ENCODE measurements around the gene COPG2. TPM values are rescaled to one million over a fixed set of nuclear protein-coding genes. Genes with fewer than 3 reads are reported as not detected.

The COPG2 gene
- total RNA-seq (13.4 and 14.7 TPM in 2 replicates), polyA plus RNA-seq (5.5 and 6.1 TPM in 2 replicates), polyA minus RNA-seq (5.6 and 8.0 TPM in 2 replicates)
- 14.6 TPM for total RNA-seq (2013)

- H4K20me1 ChIP-seq (ENCODE audit: control insufficient read depth, insufficient read depth, low read length, poor library complexity, severe bottlenecking): no peaks in the 10 kb centered on the region
- TF ChIP-seq EZH2 (IDR thresholded peaks at IDR 0.05; ENCODE audit: borderline replicate concordance, insufficient read depth, low read depth, low read length, poor library complexity, severe bottlenecking) (no peak), CTCF (IDR thresholded peaks at IDR 0.05) (no peak)
- H3K27me3 ChIP-seq (replicated peaks in 1 of 4; ENCODE audit: control extremely low read depth in 1 of 4, control insufficient read depth in 3 of 4, insufficient read depth in 4 of 4, low read length in 3 of 4): no peaks in the 10 kb centered on the region
- peaks cover 15% of the 10 kb centered on the region for H3K4me1 Mint-ChIP-seq
- H3K27ac ChIP-seq (ENCODE audit: low read length in 2 of 2): peak within 1 kb of the TSS in 1 of 2 donors; percentile 66
- no peaks in the 10 kb centered on the region for H3K9me3 Mint-ChIP-seq (ENCODE audit: insufficient read depth)
- under 1% methylated on average over 94 of the region's 103 CpGs for WGBS (ENCODE audit: insufficient coverage)
- no peaks in the 10 kb centered on the region for H3K79me2 ChIP-seq (ENCODE audit: control insufficient read depth, insufficient read depth, low read length)
- H3K9me3 ChIP-seq (ENCODE audit: control extremely low read depth in 1 of 3, control insufficient read depth in 2 of 3, insufficient read depth in 1 of 3, low read length in 2 of 3): no peaks in the 10 kb centered on the region
- intact Hi-C loops (cut with micrococcal nuclease): loop anchor here (1.0 to 5.0 kb wide), 4 partner anchors 64 to 598 kb away; partner anchors contain the start of genes CEP41 and KLHDC10
- H3K36me3 ChIP-seq (replicated peaks in 1 of 2; ENCODE audit: control extremely low read depth in 1 of 2, control insufficient read depth in 1 of 2, extremely low read depth in 1 of 2, insufficient read depth in 2 of 2, low read length in 1 of 2): no peaks in the 10 kb centered on the region
- ATAC-seq (ENCODE audit: low read depth) (peak; percentile 91), DNase-seq (peak; percentile 92)
- POLR2A ChIA-PET: interaction anchor here (0.6 kb wide), 1 partner anchor 463 kb away, joined by 6 read pairs; the partner anchor contains the start of gene TMEM209
- H3K4me2 ChIP-seq (replicated peaks; ENCODE audit: low read depth, low read length, poor library complexity, severe bottlenecking): peak within 1 kb of the TSS; percentile 81
- peaks cover 10 to 11% of the 10 kb centered on the region in 2 donors for H3K4me1 ChIP-seq (ENCODE audit: control insufficient read depth in 2 of 2, insufficient read depth in 2 of 2, low read length in 2 of 2)
- peaks cover 11% of the 10 kb centered on the region for H3K27me3 Mint-ChIP-seq
- H3K4me3 Mint-ChIP-seq: peak within 1 kb of the TSS; percentile 96
- H2AFZ ChIP-seq (ENCODE audit: insufficient read depth, low read depth, low read length, poor library complexity, severe bottlenecking): peak within 1 kb of the TSS; percentile 90
- H3K4me3 ChIP-seq (ENCODE audit: control extremely low read depth in 1 of 5, extremely low read depth in 1 of 5, insufficient read depth in 1 of 5, low read depth in 2 of 5, low read length in 4 of 5): peak within 1 kb of the TSS; percentile 69 to 83 (median 74)
- peak within 1 kb of the TSS; percentile 90 for H3K27ac Mint-ChIP-seq
- CTCF ChIA-PET: interaction anchor here (1.1 kb wide), 2 partner anchors 90 to 598 kb away, joined by 4 to 5 read pairs; partner anchors contain the start of gene KLHDC10
- H3K9ac ChIP-seq (ENCODE audit: low read length): peak within 1 kb of the TSS; percentile 75
These were observed at the start of gene COPG2 for GRCh38 chr7:130668258-130669084. Gene COPG2 (minus strand): TSS chr7:130668748. CDS start chr7:130668668, 80 bp downstream.

GRCh38 chr7:130712416-130712815, 43.9 kb upstream of the COPG2 start:
- TF ChIP-seq EZH2 (IDR thresholded peaks at IDR 0.05; ENCODE audit: borderline replicate concordance, insufficient read depth, low read depth, low read length, poor library complexity, severe bottlenecking): no peak
- TF ChIP-seq CTCF (IDR thresholded peaks at IDR 0.05): no peak
- ATAC-seq (ENCODE audit: low read depth) (no peak), DNase-seq (no peak)
- no peaks in the 10 kb centered on the region for H3K9me3 Mint-ChIP-seq (ENCODE audit: insufficient read depth)
- Histone ChIP-seq H3K4me1 (ENCODE audit: control insufficient read depth in 2 of 2, insufficient read depth in 2 of 2, low read length in 2 of 2) (no peaks in the 10 kb centered on the region), H2AFZ (ENCODE audit: insufficient read depth, low read depth, low read length, poor library complexity, severe bottlenecking) (no peak overlapping the region), H3K36me3 (replicated peaks in 1 of 2; ENCODE audit: control extremely low read depth in 1 of 2, control insufficient read depth in 1 of 2, extremely low read depth in 1 of 2, insufficient read depth in 2 of 2, low read length in 1 of 2) (no peaks in the 10 kb centered on the region), H3K79me2 (ENCODE audit: control insufficient read depth, insufficient read depth, low read length) (no peaks in the 10 kb centered on the region), H3K4me2 (replicated peaks; ENCODE audit: low read depth, low read length, poor library complexity, severe bottlenecking) (no peak overlapping the region), H3K4me3 (ENCODE audit: control extremely low read depth in 1 of 5, extremely low read depth in 1 of 5, insufficient read depth in 1 of 5, low read depth in 2 of 5, low read length in 4 of 5) (no peak overlapping the region), H3K27ac (ENCODE audit: low read length in 2 of 2) (no peak overlapping the region), H4K20me1 (ENCODE audit: control insufficient read depth, insufficient read depth, low read length, poor library complexity, severe bottlenecking) (no peaks in the 10 kb centered on the region), H3K9me3 (ENCODE audit: control extremely low read depth in 1 of 3, control insufficient read depth in 2 of 3, insufficient read depth in 1 of 3, low read length in 2 of 3) (no peaks in the 10 kb centered on the region), H3K9ac (ENCODE audit: low read length) (no peak overlapping the region), H3K27me3 (replicated peaks in 1 of 4; ENCODE audit: control extremely low read depth in 1 of 4, control insufficient read depth in 3 of 4, insufficient read depth in 4 of 4, low read length in 3 of 4) (peaks cover 0 to 13% (median 2%) of the 10 kb centered on the region in 4 experiments)
- H3K4me3 Mint-ChIP-seq: no peak overlapping the region
- intact Hi-C loops (cut with micrococcal nuclease): no loop called here
- ChIA-PET POLR2A (no interaction called here), CTCF (no interaction called here)
- WGBS (ENCODE audit: insufficient coverage): 54% methylated on average over 3 of the region's 3 CpGs
- peaks cover 36% of the 10 kb centered on the region for H3K27me3 Mint-ChIP-seq
- no peaks in the 10 kb centered on the region for H3K4me1 Mint-ChIP-seq
- no peak overlapping the region for H3K27ac Mint-ChIP-seq

Data from B cell (primary cell).